ENCODE results near the gene SEC14L2.
A peak's percentile ranks its signal among the peaks of the same experiment; 100 is the strongest.

The SEC14L2 gene

GRCh38 chr22:30413001-30413400 is 16.2 kb downstream of the SEC14L2 start:
- TF ChIP-seq CTCF (conservative IDR thresholded peaks at IDR 0.05; ENCODE audit: low read depth) = no peak
- CTCF ChIA-PET = interaction anchor here (0.7 kb wide), 1 partner anchor 25 kb away, joined by 5 read pairs; no protein-coding TSS in a partner anchor
- DNase-seq (ENCODE audit: low spot score) = no peak
- POLR2A ChIA-PET (ENCODE audit: low non-redundant PET) = interaction anchor here (1.2 kb wide), 1 partner anchor 10 kb away, joined by 3 read pairs; no protein-coding TSS in a partner anchor
- no peak overlapping the region; the same call in 1 of the 2 replicates for H3K27ac ChIP-seq

GRCh38 chr22:30413745-30414524 is 17.1 kb downstream of the SEC14L2 start:
- ChIA-PET POLR2A (ENCODE audit: low non-redundant PET) (no interaction called here), CTCF (no interaction called here)
- no peak for DNase-seq (ENCODE audit: low spot score)
- H3K27ac ChIP-seq = peak overlapping the region; percentile 42
- TF ChIP-seq CTCF (conservative IDR thresholded peaks at IDR 0.05; ENCODE audit: low read depth) = no peak

GRCh38 chr22:30414525-30415047 is 17.8 kb downstream of the SEC14L2 start:
- no peak for DNase-seq (ENCODE audit: low spot score)
- no peak for TF ChIP-seq CTCF (conservative IDR thresholded peaks at IDR 0.05; ENCODE audit: low read depth)
- peak overlapping the region; percentile 42 for H3K27ac ChIP-seq
- ChIA-PET CTCF (no interaction called here), POLR2A (ENCODE audit: low non-redundant PET) (interaction anchor here (0.6 kb wide), 1 partner anchor 17 kb away, joined by 3 read pairs; no protein-coding TSS in a partner anchor)

- peak overlapping the region; percentile 8; the same call in 1 of the 2 replicates for H3K27ac ChIP-seq
- ChIA-PET POLR2A (ENCODE audit: low non-redundant PET) (no interaction called here), CTCF (interaction anchor here (0.6 kb wide), 1 partner anchor 52 kb away, joined by 3 read pairs; no protein-coding TSS in a partner anchor)
- no peak for TF ChIP-seq CTCF (conservative IDR thresholded peaks at IDR 0.05; ENCODE audit: low read depth)
- no peak for DNase-seq (ENCODE audit: low spot score)
Measured at GRCh38 chr22:30416403-30416802, 19.6 kb downstream of the SEC14L2 start.

GRCh38 chr22:30416837-30417236 is 20.0 kb downstream of the SEC14L2 start:
- no peak for TF ChIP-seq CTCF (conservative IDR thresholded peaks at IDR 0.05; ENCODE audit: low read depth)
- ChIA-PET POLR2A (ENCODE audit: low non-redundant PET) (no interaction called here), CTCF (interaction anchor here (0.6 kb wide), 1 partner anchor 52 kb away, joined by 3 read pairs; no protein-coding TSS in a partner anchor)
- H3K27ac ChIP-seq = peak overlapping the region; percentile 8; the same call in 1 of the 2 replicates
- no peak for DNase-seq (ENCODE audit: low spot score)

GRCh38 chr22:30420347-30421125 is 23.7 kb downstream of the SEC14L2 start:
- ChIA-PET POLR2A (ENCODE audit: low non-redundant PET) (interaction anchor here (0.6 kb wide), 1 partner anchor 225 kb away, joined by 3 read pairs; no protein-coding TSS in a partner anchor), CTCF (interaction anchor here (0.6 to 0.9 kb wide), 2 partner anchors 9 to 133 kb away, joined by 3 read pairs; no protein-coding TSS in a partner anchor)
- peak overlapping the region; percentile 78 for H3K27ac ChIP-seq
- TF ChIP-seq CTCF (conservative IDR thresholded peaks at IDR 0.05; ENCODE audit: low read depth) = no peak
- DNase-seq (ENCODE audit: low spot score) = peak; percentile 57
